Measurements from ENCODE around the gene CEACAM5.
"Not testable (repeated sequence)": the region's sequence is repeated elsewhere in the genome, so short reads cannot be mapped to it uniquely, and the experiment has no call there.

Gene CEACAM5

GRCh38 chr19:41706741-41707501 is 1.5 kb upstream of the CEACAM5 start:
- Mint-ChIP-seq H3K4me3 (peak overlapping the region; percentile 56), H3K27me3 (ENCODE audit: low read depth) (peaks cover 4% of the 10 kb centered on the region), H3K9me3 (no peaks in the 10 kb centered on the region), H3K36me3 (ENCODE audit: low read depth) (no peaks in the 10 kb centered on the region), H3K4me1 (ENCODE audit: low read depth) (no peaks in the 10 kb centered on the region), H3K27ac (no peak overlapping the region)
- peak; percentile 46 for DNase-seq (ENCODE audit: low spot score)

GRCh38 chr19:41707502-41707812 is 969 bp upstream of the CEACAM5 start:
- no peaks in the 10 kb centered on the region for H3K9me3 Mint-ChIP-seq
- H3K27me3 Mint-ChIP-seq (ENCODE audit: low read depth), result peaks cover 4% of the 10 kb centered on the region
- H3K4me3 Mint-ChIP-seq, result no peak overlapping the region
- H3K36me3 Mint-ChIP-seq (ENCODE audit: low read depth), result no peaks in the 10 kb centered on the region
- H3K4me1 Mint-ChIP-seq (ENCODE audit: low read depth), result no peaks in the 10 kb centered on the region
- H3K27ac Mint-ChIP-seq, result no peak overlapping the region
- DNase-seq (ENCODE audit: low spot score), result no peak

- no peak overlapping the region for H3K4me3 Mint-ChIP-seq
- no peak overlapping the region for H3K27ac Mint-ChIP-seq
- no peaks in the 10 kb centered on the region for H3K9me3 Mint-ChIP-seq
- H3K27me3 Mint-ChIP-seq (ENCODE audit: low read depth), result peaks cover 4% of the 10 kb centered on the region
- no peak for DNase-seq (ENCODE audit: low spot score)
- no peaks in the 10 kb centered on the region for H3K36me3 Mint-ChIP-seq (ENCODE audit: low read depth)
- H3K4me1 Mint-ChIP-seq (ENCODE audit: low read depth), result no peaks in the 10 kb centered on the region
Observed at GRCh38 chr19:41707871-41708371, 505 bp upstream of the CEACAM5 start.

GRCh38 chr19:41709516-41709915 is 1.1 kb downstream of the CEACAM5 start:
- H3K27ac Mint-ChIP-seq; H3K4me1 Mint-ChIP-seq (ENCODE audit: low read depth); H3K27me3 Mint-ChIP-seq (ENCODE audit: low read depth); H3K9me3 Mint-ChIP-seq; DNase-seq (ENCODE audit: low spot score); H3K36me3 Mint-ChIP-seq (ENCODE audit: low read depth); H3K4me3 Mint-ChIP-seq: not testable (repeated sequence)

- no peak for DNase-seq (ENCODE audit: low spot score)
- peaks cover 8% of the 10 kb centered on the region for H3K27me3 Mint-ChIP-seq (ENCODE audit: low read depth)
- H3K4me3 Mint-ChIP-seq, result no peak overlapping the region
- no peaks in the 10 kb centered on the region for H3K9me3 Mint-ChIP-seq
- no peak overlapping the region for H3K27ac Mint-ChIP-seq
- H3K4me1 Mint-ChIP-seq (ENCODE audit: low read depth), result no peaks in the 10 kb centered on the region
- H3K36me3 Mint-ChIP-seq (ENCODE audit: low read depth), result no peaks in the 10 kb centered on the region
Observed at GRCh38 chr19:41709951-41710645, 1.7 kb downstream of the CEACAM5 start.

- Mint-ChIP-seq H3K36me3 (ENCODE audit: low read depth) (no peaks in the 10 kb centered on the region), H3K27me3 (ENCODE audit: low read depth) (peaks cover 6% of the 10 kb centered on the region)
Observed at GRCh38 chr19:41711376-41712261, 3.2 kb downstream of the CEACAM5 start.

GRCh38 chr19:41714598-41714997 is 6.2 kb downstream of the CEACAM5 start:
- no peak overlapping the region for H3K27ac Mint-ChIP-seq
- peaks cover 3% of the 10 kb centered on the region for H3K27me3 Mint-ChIP-seq (ENCODE audit: low read depth)
- no peak overlapping the region for H3K4me3 Mint-ChIP-seq
- no peaks in the 10 kb centered on the region for H3K4me1 Mint-ChIP-seq (ENCODE audit: low read depth)
- DNase-seq (ENCODE audit: low spot score), result no peak
- no peaks in the 10 kb centered on the region for H3K9me3 Mint-ChIP-seq
- no peaks in the 10 kb centered on the region for H3K36me3 Mint-ChIP-seq (ENCODE audit: low read depth)

More at GRCh38 chr19:41711376-41712261, 3.2 kb downstream of the CEACAM5 start:
- Mint-ChIP-seq H3K27ac (no peak overlapping the region), H3K4me3 (no peak overlapping the region), H3K9me3 (no peaks in the 10 kb centered on the region), H3K4me1 (ENCODE audit: low read depth) (no peaks in the 10 kb centered on the region)
- DNase-seq (ENCODE audit: low spot score), result no peak

- no peak overlapping the region for H3K4me3 Mint-ChIP-seq
- no peaks in the 10 kb centered on the region for H3K36me3 Mint-ChIP-seq (ENCODE audit: low read depth)
- H3K9me3 Mint-ChIP-seq, result no peaks in the 10 kb centered on the region
- no peak for DNase-seq (ENCODE audit: low spot score)
- H3K4me1 Mint-ChIP-seq (ENCODE audit: low read depth), result no peaks in the 10 kb centered on the region
- H3K27ac Mint-ChIP-seq, result no peak overlapping the region
- H3K27me3 Mint-ChIP-seq (ENCODE audit: low read depth), result peaks cover 2% of the 10 kb centered on the region
Observed at GRCh38 chr19:41718761-41719160, 10.3 kb downstream of the CEACAM5 start.

GRCh38 chr19:41720103-41720502 is 11.7 kb downstream of the CEACAM5 start:
- peaks cover 8% of the 10 kb centered on the region for H3K27me3 Mint-ChIP-seq (ENCODE audit: low read depth)
- no peaks in the 10 kb centered on the region for H3K36me3 Mint-ChIP-seq (ENCODE audit: low read depth)
- no peak overlapping the region for H3K27ac Mint-ChIP-seq

GRCh38 chr19:41726493-41726892 is 18.1 kb downstream of the CEACAM5 start:
- DNase-seq (ENCODE audit: low spot score), result no peak
- Mint-ChIP-seq H3K9me3 (no peaks in the 10 kb centered on the region), H3K27ac (no peak overlapping the region), H3K27me3 (ENCODE audit: low read depth) (peaks cover 40% of the 10 kb centered on the region), H3K4me3 (no peak overlapping the region), H3K4me1 (ENCODE audit: low read depth) (no peaks in the 10 kb centered on the region), H3K36me3 (ENCODE audit: low read depth) (no peaks in the 10 kb centered on the region)

More at GRCh38 chr19:41720103-41720502, 11.7 kb downstream of the CEACAM5 start:
- no peaks in the 10 kb centered on the region for H3K9me3 Mint-ChIP-seq
- H3K4me1 Mint-ChIP-seq (ENCODE audit: low read depth), result no peaks in the 10 kb centered on the region
- no peak for DNase-seq (ENCODE audit: low spot score)
- H3K4me3 Mint-ChIP-seq, result no peak overlapping the region

GRCh38 chr19:41734156-41734555 is 25.7 kb downstream of the CEACAM5 start:
- Mint-ChIP-seq H3K4me3 (no peak overlapping the region), H3K36me3 (ENCODE audit: low read depth) (no peaks in the 10 kb centered on the region), H3K4me1 (ENCODE audit: low read depth) (no peaks in the 10 kb centered on the region), H3K9me3 (no peaks in the 10 kb centered on the region), H3K27me3 (ENCODE audit: low read depth) (peaks cover 47% of the 10 kb centered on the region), H3K27ac (no peak overlapping the region)
- no peak for DNase-seq (ENCODE audit: low spot score)

- DNase-seq (ENCODE audit: low spot score), result no peak
- Mint-ChIP-seq H3K27me3 (ENCODE audit: low read depth) (peaks cover 47% of the 10 kb centered on the region), H3K27ac (no peak overlapping the region), H3K4me1 (ENCODE audit: low read depth) (no peaks in the 10 kb centered on the region), H3K9me3 (no peaks in the 10 kb centered on the region), H3K36me3 (ENCODE audit: low read depth) (no peaks in the 10 kb centered on the region), H3K4me3 (no peak overlapping the region)
Observed at GRCh38 chr19:41734585-41734984, 26.2 kb downstream of the CEACAM5 start.

GRCh38 chr19:41735071-41735600 is 26.7 kb downstream of the CEACAM5 start:
- H3K36me3 Mint-ChIP-seq (ENCODE audit: low read depth), result no peaks in the 10 kb centered on the region

More at GRCh38 chr19:41735071-41735600, 26.7 kb downstream of the CEACAM5 start:
- Mint-ChIP-seq H3K9me3 (no peaks in the 10 kb centered on the region), H3K4me3 (no peak overlapping the region), H3K27me3 (ENCODE audit: low read depth) (peaks cover 49% of the 10 kb centered on the region), H3K4me1 (ENCODE audit: low read depth) (peaks cover 3% of the 10 kb centered on the region), H3K27ac (no peak overlapping the region)
- DNase-seq (ENCODE audit: low spot score), result no peak
